GM10266 (cell line): ENCODE measurements around the gene NCOA1.
A peak's percentile ranks its signal among the peaks of the same experiment; 100 is the strongest.

ENCODE experiments used
- DNase-seq: peaks from one replicate; pipeline ENCODE4 v3.0.0; 2012; ENCODE audit errors: extremely low spot score
- CTCF ChIP-seq: IDR thresholded peaks from 2 replicates; pipeline ENCODE4 v1.5.1; 2012; ENCODE audit warnings: mild to moderate bottlenecking, low read depth; ENCODE audit not compliant: control insufficient read depth, insufficient read depth; ENCODE audit errors: missing control alignments

Gene NCOA1

GRCh38 chr2:24711865-24712264, 220.8 kb downstream of the NCOA1 start:
- DNase-seq, result no peak
- no peak for TF ChIP-seq CTCF

- DNase-seq, result no peak
- no peak for TF ChIP-seq CTCF
Measured at GRCh38 chr2:24712296-24712695, 221.2 kb downstream of the NCOA1 start.

- DNase-seq, result no peak
- TF ChIP-seq CTCF, result no peak
Measured at GRCh38 chr2:24717263-24717951, 226.4 kb downstream of the NCOA1 start.

- DNase-seq, result peak; percentile 28
- TF ChIP-seq CTCF, result no peak
Measured at GRCh38 chr2:24720310-24720709, 229.3 kb downstream of the NCOA1 start.

GRCh38 chr2:24721470-24721869, 230.4 kb downstream of the NCOA1 start:
- no peak for TF ChIP-seq CTCF
- peak; percentile 15 for DNase-seq

GRCh38 chr2:24722141-24722790, 231.2 kb downstream of the NCOA1 start:
- no peak for DNase-seq
- no peak for TF ChIP-seq CTCF

GRCh38 chr2:24723191-24723590, 232.1 kb downstream of the NCOA1 start:
- DNase-seq, result no peak
- TF ChIP-seq CTCF, result no peak
